BLaER1 (cell line): Measurements from ENCODE around the gene OR5I1.
"Not testable (repeated sequence)": the region's sequence is repeated elsewhere in the genome, so short reads cannot be mapped to it uniquely, and the experiment has no call there.

Experiments used
- H3K27ac ChIP-seq: shearing (Covaris generic); formaldehyde crosslinking; 2 replicates; pipeline ENCODE4 v1.8.1; 2022
- H3K27me3 ChIP-seq: shearing (Covaris generic); formaldehyde crosslinking; 2 replicates; pipeline ENCODE4 v1.8.1; 2022
- H3K36me3 ChIP-seq: shearing (Covaris generic); formaldehyde crosslinking; 2 replicates; pipeline ENCODE4 v1.8.1; 2022
- H3K4me1 ChIP-seq: shearing (Covaris generic); formaldehyde crosslinking; 2 replicates; pipeline ENCODE4 v1.8.1; 2022
- H3K4me2 ChIP-seq: shearing (Covaris generic); formaldehyde crosslinking; 2 replicates; pipeline ENCODE4 v1.8.1; 2022
- H3K4me3 ChIP-seq: shearing (Covaris generic); formaldehyde crosslinking; 2 replicates; pipeline ENCODE4 v1.8.1; 2022
- H3K9ac ChIP-seq: shearing (Covaris generic); formaldehyde crosslinking; 2 replicates; pipeline ENCODE4 v1.8.1; 2022
- H3K9me3 ChIP-seq: shearing (Covaris generic); formaldehyde crosslinking; 2 replicates; pipeline ENCODE4 v1.8.1; 2022
- H4K20me1 ChIP-seq: shearing (Covaris generic); formaldehyde crosslinking; 2 replicates; pipeline ENCODE4 v1.8.1; 2022
- Cebpa-rat ChIP-seq: shearing (Covaris generic); IDR thresholded peaks from 2 replicates; pipeline ENCODE4 v1.8.1; 2022

The OR5I1 gene

DNA sequence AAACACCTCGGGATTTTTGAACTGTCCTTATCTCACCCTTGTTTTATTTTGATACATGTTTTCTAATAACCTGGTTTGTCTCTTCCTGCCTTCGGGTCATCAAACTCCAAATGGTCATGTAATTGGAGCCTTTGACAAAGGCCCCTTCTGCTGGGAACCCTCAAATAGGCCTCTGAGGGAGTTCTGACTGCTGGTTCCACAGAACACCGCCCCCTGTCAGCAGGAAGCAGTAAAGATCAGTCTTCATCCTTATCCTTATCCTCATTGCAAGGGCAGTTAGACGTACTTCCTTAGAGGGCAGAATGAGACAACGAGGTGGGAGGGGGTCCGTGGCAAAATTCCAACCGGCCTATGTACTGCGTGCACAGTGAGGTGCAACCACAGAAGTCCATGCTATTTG lies 41.0 kb downstream of the OR5I1 start:
- no peak overlapping the region for H3K9ac ChIP-seq
- H3K27ac ChIP-seq: no peak overlapping the region
- H3K4me3 ChIP-seq: no peak overlapping the region
- no peaks in the 10 kb centered on the region for H4K20me1 ChIP-seq
- no peaks in the 10 kb centered on the region for H3K27me3 ChIP-seq
- H3K4me2 ChIP-seq: no peak overlapping the region
- H3K4me1 ChIP-seq: no peaks in the 10 kb centered on the region
- H3K9me3 ChIP-seq: no peaks in the 10 kb centered on the region
- no peak for TF ChIP-seq Cebpa-rat
- H3K36me3 ChIP-seq: no peaks in the 10 kb centered on the region

DNA sequence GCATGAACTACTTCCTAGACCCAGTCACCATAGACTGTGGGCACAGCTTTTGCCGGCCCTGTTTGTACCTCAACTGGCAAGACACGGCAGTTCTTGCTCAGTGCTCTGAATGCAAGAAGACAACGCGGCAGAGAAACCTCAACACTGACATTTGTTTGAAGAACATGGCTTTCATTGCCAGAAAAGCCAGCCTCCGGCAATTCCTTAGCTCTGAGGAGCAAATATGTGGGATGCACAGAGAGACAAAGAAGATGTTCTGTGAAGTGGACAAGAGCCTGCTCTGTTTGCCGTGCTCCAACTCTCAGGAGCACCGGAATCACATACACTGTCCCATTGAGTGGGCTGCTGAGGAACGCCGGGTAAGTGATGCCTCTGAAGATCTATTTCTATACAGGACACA lies 50.7 kb downstream of the OR5I1 start:
- not testable (repeated sequence) for H4K20me1 ChIP-seq, H3K9me3 ChIP-seq, H3K27ac ChIP-seq, H3K4me3 ChIP-seq, H3K27me3 ChIP-seq, H3K9ac ChIP-seq, H3K4me1 ChIP-seq, H3K36me3 ChIP-seq
- H3K4me2 ChIP-seq: peak overlapping the region; percentile 36
